HEK293 (cell line): ENCODE data around the gene COA5.

Experiments
- TCF7L2 ChIP-seq: IDR thresholded peaks from 2 replicates; pipeline ENCODE4 v1.6.1; 2011; ENCODE audit warnings: low read depth, mild to moderate bottlenecking, inconsistent platforms, low read length, moderate library complexity, borderline replicate concordance
- ZEB2 ChIP-seq: fragments of 450-650 bp; formaldehyde crosslinking; IDR thresholded peaks from 2 replicates; pipeline ENCODE4 v1.5.1; 2016; ENCODE audit warnings: missing biosample characterization, missing genetic modification characterization
- TF ChIP-seq, protein P1 (sequence below): fragments of 450-650 bp; formaldehyde crosslinking; IDR thresholded peaks from 2 replicates; pipeline ENCODE4 v1.5.1; 2016; ENCODE audit warnings: missing biosample characterization, missing genetic modification characterization
- TF ChIP-seq, protein P2 (sequence below): fragments of 450-650 bp; formaldehyde crosslinking; IDR thresholded peaks from 2 replicates; pipeline ENCODE4 v1.5.1; 2016; ENCODE audit warnings: missing biosample characterization, missing genetic modification characterization

- TF ChIP-seq, protein P1, sequence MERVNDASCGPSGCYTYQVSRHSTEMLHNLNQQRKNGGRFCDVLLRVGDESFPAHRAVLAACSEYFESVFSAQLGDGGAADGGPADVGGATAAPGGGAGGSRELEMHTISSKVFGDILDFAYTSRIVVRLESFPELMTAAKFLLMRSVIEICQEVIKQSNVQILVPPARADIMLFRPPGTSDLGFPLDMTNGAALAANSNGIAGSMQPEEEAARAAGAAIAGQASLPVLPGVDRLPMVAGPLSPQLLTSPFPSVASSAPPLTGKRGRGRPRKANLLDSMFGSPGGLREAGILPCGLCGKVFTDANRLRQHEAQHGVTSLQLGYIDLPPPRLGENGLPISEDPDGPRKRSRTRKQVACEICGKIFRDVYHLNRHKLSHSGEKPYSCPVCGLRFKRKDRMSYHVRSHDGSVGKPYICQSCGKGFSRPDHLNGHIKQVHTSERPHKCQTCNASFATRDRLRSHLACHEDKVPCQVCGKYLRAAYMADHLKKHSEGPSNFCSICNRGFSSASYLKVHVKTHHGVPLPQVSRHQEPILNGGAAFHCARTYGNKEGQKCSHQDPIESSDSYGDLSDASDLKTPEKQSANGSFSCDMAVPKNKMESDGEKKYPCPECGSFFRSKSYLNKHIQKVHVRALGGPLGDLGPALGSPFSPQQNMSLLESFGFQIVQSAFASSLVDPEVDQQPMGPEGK: no peak
- TF ChIP-seq TCF7L2 (no peak), ZEB2 (tag by site-specific recombination) (no peak)
- TF ChIP-seq, protein P2, sequence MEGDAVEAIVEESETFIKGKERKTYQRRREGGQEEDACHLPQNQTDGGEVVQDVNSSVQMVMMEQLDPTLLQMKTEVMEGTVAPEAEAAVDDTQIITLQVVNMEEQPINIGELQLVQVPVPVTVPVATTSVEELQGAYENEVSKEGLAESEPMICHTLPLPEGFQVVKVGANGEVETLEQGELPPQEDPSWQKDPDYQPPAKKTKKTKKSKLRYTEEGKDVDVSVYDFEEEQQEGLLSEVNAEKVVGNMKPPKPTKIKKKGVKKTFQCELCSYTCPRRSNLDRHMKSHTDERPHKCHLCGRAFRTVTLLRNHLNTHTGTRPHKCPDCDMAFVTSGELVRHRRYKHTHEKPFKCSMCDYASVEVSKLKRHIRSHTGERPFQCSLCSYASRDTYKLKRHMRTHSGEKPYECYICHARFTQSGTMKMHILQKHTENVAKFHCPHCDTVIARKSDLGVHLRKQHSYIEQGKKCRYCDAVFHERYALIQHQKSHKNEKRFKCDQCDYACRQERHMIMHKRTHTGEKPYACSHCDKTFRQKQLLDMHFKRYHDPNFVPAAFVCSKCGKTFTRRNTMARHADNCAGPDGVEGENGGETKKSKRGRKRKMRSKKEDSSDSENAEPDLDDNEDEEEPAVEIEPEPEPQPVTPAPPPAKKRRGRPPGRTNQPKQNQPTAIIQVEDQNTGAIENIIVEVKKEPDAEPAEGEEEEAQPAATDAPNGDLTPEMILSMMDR: no peak
Measured at GRCh38 chr2:98560256-98560771, 48.0 kb downstream of the COA5 start.
